Endodermal cell (in vitro differentiated cells): ENCODE measurements around the gene PLEKHM2. TPM values are rescaled to one million over a fixed set of nuclear protein-coding genes. Genes with fewer than 3 reads are reported as not detected.

Source experiments
- DNase-seq: peaks from one replicate; pipeline ENCODE4 v3.0.0-alpha.2; 2017
- H3K27ac ChIP-seq: 2 replicates; pipeline ENCODE4 v1.5.1; 2013; ENCODE audit warnings: mild to moderate bottlenecking, low read depth, low read length, moderate library complexity
- H3K27me3 ChIP-seq: 2 replicates; pipeline ENCODE4 v1.6.1; 2013; ENCODE audit warnings: mild to moderate bottlenecking, low read length, moderate library complexity; ENCODE audit not compliant: insufficient read depth, control insufficient read depth, poor library complexity, severe bottlenecking
- H3K36me3 ChIP-seq: 2 replicates; pipeline ENCODE4 v1.7.0; 2013; ENCODE audit warnings: mild to moderate bottlenecking, low read length, moderate library complexity; ENCODE audit not compliant: control insufficient read depth, insufficient read depth
- H3K4me1 ChIP-seq: one replicate; pipeline ENCODE4 v1.7.0; 2013; ENCODE audit warnings: low read length; ENCODE audit not compliant: control insufficient read depth, insufficient read depth
- H3K4me3 ChIP-seq: 2 replicates; pipeline ENCODE4 v1.5.1; 2013; ENCODE audit warnings: mild to moderate bottlenecking, low read length, moderate library complexity
- H3K9ac ChIP-seq: 2 replicates; pipeline ENCODE4 v1.6.1; 2013; ENCODE audit warnings: mild to moderate bottlenecking, low read length, moderate library complexity; ENCODE audit not compliant: poor library complexity, severe bottlenecking; ENCODE audit errors: extremely low read depth
- H3K9me3 ChIP-seq: 2 replicates; pipeline ENCODE4 v1.6.1; 2013; ENCODE audit warnings: mild to moderate bottlenecking, low read length, moderate library complexity; ENCODE audit not compliant: control insufficient read depth
- H3K27ac Mint-ChIP-seq: 2 replicates; pipeline ENCODE4 v1.8.0; 2020; ENCODE audit warnings: mixed read lengths
- H3K27me3 Mint-ChIP-seq: 2 replicates; pipeline ENCODE4 v1.8.0; 2021; ENCODE audit warnings: mild to moderate bottlenecking, mixed read lengths; ENCODE audit not compliant: insufficient read depth
- H3K36me3 Mint-ChIP-seq: 2 replicates; pipeline ENCODE4 v1.8.0; 2020; ENCODE audit warnings: low read depth, mixed read lengths
- H3K4me1 Mint-ChIP-seq: 2 replicates; pipeline ENCODE4 v1.8.0; 2020; ENCODE audit warnings: mixed read lengths
- H3K4me3 Mint-ChIP-seq: 2 replicates; pipeline ENCODE4 v1.8.0; 2020; ENCODE audit warnings: mild to moderate bottlenecking, moderate library complexity, mixed read lengths
- H3K9me3 Mint-ChIP-seq: 2 replicates; pipeline ENCODE4 v1.8.0; 2020; ENCODE audit warnings: mild to moderate bottlenecking, mixed read lengths
- CTCF ChIP-seq: fragments of 200-600 bp; sonication (generic); conservative IDR thresholded peaks from 2 replicates; pipeline ENCODE4 v1.5.0; 2021; ENCODE audit warnings: antibody characterized with exemption, mild to moderate bottlenecking
- WGBS, 2 experiments: methylation state at CpG; one replicate each; pipeline versions ENCODE4 v1.1.5 to v1.1.7; 2013; ENCODE audit warnings: missing lambda C conversion rate in 2 of 2, mixed read lengths in 1 of 2; ENCODE audit not compliant: insufficient coverage in 1 of 2, insufficient read length in 1 of 2; 5-methylcytosine and 5-hydroxymethylcytosine counted together
- total RNA-seq, 2 donors: library from RNA; stranded (reverse); fragmentation: NEBNext Ultra II Directional in 1 of 2; extraction: Animal tissue kit (Norgen Biotek cat#: 25700) in 1 of 2; gene quantifications; 2 replicates in 1 of 2; 3 replicates in 1 of 2; pipeline ENCODE4 v1.2.1, GENCODE V29; 2021

The PLEKHM2 gene
- total RNA-seq, 2 donors from 2014 or later, result 46.9 to 50.4 TPM

DNA sequence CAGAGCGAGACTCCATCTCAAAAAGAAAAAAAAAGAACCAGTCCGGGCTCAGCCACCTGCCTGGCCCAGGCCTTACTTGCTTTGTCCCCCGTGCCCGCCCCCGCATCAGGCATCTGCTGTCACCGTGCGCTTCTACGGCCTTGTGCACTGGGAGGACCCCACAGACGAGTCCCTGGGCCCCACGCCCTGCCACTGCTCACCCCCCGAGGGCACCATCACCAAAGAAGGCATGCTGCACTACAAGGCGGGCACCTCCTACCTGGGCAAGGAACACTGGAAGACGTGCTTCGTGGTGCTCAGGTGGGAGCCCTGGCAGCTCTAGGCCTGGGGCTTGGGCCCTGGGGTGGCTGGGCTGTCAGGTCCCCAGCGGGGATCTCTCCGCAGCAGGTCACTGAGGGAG lies 46.3 kb downstream of the PLEKHM2 start:
- Mint-ChIP-seq H3K4me3 (no peak overlapping the region), H3K27me3 (no peaks in the 10 kb centered on the region), H3K27ac (no peak overlapping the region), H3K9me3 (no peaks in the 10 kb centered on the region), H3K36me3 (peaks cover 34% of the 10 kb centered on the region), H3K4me1 (no peaks in the 10 kb centered on the region)
- Histone ChIP-seq H3K36me3 (peaks cover 27% of the 10 kb centered on the region), H3K9me3 (no peaks in the 10 kb centered on the region), H3K4me3 (no peak overlapping the region), H3K4me1 (no peaks in the 10 kb centered on the region), H3K9ac (no peak overlapping the region), H3K27ac (no peak overlapping the region), H3K27me3 (no peaks in the 10 kb centered on the region)
- TF ChIP-seq CTCF, result no peak
- no peak for DNase-seq
- 93 to 100% methylated on average over 1 to 16 of the region's 16 CpGs for WGBS, 2 experiments

DNA sequence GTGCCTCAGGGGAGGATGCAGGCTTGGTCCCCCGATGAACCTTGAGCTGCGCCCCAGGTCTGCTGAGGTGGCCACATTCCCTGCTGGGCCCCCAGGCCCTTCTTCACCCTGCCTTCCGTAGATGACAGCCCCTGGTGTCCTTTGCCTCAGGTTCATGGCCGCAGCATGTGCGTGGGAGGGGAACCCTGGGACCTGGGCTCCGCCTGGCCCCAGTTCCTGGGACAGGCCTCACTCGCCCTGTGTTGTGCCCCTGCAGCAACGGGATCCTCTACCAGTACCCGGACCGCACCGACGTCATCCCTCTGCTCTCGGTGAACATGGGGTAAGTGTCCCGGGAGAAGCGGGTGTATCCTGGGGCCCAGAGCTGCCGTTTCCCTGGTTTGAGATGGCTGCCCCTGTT lies 46.8 kb downstream of the PLEKHM2 start:
- Mint-ChIP-seq H3K4me1 (no peaks in the 10 kb centered on the region), H3K9me3 (no peaks in the 10 kb centered on the region), H3K36me3 (peaks cover 32% of the 10 kb centered on the region), H3K4me3 (no peak overlapping the region), H3K27me3 (no peaks in the 10 kb centered on the region), H3K27ac (no peak overlapping the region)
- no peak for DNase-seq
- no peak for TF ChIP-seq CTCF
- Histone ChIP-seq H3K4me1 (no peaks in the 10 kb centered on the region), H3K27ac (no peak overlapping the region), H3K27me3 (no peaks in the 10 kb centered on the region), H3K9me3 (no peaks in the 10 kb centered on the region), H3K9ac (no peak overlapping the region), H3K36me3 (peaks cover 22% of the 10 kb centered on the region), H3K4me3 (no peak overlapping the region)
- 94% methylated on average over 10 to 16 of the region's 16 CpGs for WGBS, 2 experiments

GRCh38 chr1:15731735-15732685 lies 47.9 kb downstream of the PLEKHM2 start:
- DNase-seq, result no peak
- Histone ChIP-seq H3K27me3 (no peaks in the 10 kb centered on the region), H3K36me3 (peaks cover 18% of the 10 kb centered on the region), H3K9ac (no peak overlapping the region), H3K9me3 (no peaks in the 10 kb centered on the region), H3K4me3 (no peak overlapping the region), H3K27ac (no peak overlapping the region), H3K4me1 (no peaks in the 10 kb centered on the region)
- Mint-ChIP-seq H3K4me3 (no peak overlapping the region), H3K36me3 (peaks cover 25% of the 10 kb centered on the region), H3K27ac (no peak overlapping the region), H3K9me3 (no peaks in the 10 kb centered on the region), H3K27me3 (no peaks in the 10 kb centered on the region), H3K4me1 (no peaks in the 10 kb centered on the region)
- WGBS, 2 experiments, result 93 to 99% methylated on average over 17 to 39 of the region's 39 CpGs
- peak; percentile 19 for TF ChIP-seq CTCF
